Neural cell (in vitro differentiated cells): ENCODE measurements around the gene CLEC16A.

ENCODE experiments used
- EZH2 ChIP-seq: fragments of 200-600, 300-800 bp; shearing (Covaris generic), sonication (generic); IDR thresholded peaks from 2 replicates; pipeline ENCODE4 v1.6.1; 2014; ENCODE audit warnings: antibody characterized with exemption, low read length, borderline replicate concordance, mild to moderate bottlenecking; ENCODE audit not compliant: insufficient read depth, poor library complexity, severe bottlenecking
- TF ChIP-seq, protein P1 (sequence below): fragments of 450-650 bp; IDR thresholded peaks from 2 replicates; pipeline ENCODE4 v1.5.1; 2014; ENCODE audit warnings: antibody characterized with exemption, mild to moderate bottlenecking, moderate library complexity; ENCODE audit not compliant: poor library complexity, severe bottlenecking
- TF ChIP-seq, protein P2 (sequence below): IDR thresholded peaks from 2 replicates; pipeline ENCODE4 v1.6.1; 2012; ENCODE audit warnings: borderline replicate concordance

DNA sequence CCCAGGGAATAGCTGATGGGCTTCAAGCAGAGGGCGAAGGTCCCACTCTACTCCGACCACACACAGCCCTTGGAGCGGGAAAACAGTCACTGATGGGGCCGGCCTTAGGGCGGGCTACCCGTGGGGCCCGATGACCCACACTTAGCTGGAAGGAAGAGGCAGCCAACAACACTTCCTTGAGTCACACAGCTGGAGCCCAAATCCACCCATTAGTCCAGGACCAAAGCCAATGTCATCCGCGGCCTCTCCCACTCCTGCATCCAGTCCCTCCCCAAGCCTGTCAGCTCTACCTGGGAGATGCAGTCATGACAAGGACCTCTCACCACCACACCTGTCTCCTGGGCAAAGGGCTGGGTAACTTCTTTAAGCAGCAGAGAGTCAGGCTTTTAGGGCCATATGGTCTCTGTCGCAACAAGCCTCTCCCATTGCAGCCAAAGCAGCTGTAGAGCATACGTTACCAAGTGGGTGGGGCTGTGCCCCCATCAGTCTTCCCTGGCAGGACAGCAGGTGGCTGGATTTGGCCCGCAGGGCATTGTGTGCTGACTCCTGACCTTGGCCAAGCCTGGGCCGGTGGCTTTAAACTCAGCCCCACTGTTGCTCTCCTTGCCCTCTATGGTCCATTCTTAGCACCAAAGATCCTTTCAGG is 200.9 kb downstream of the CLEC16A start:
- TF ChIP-seq, protein P1, sequence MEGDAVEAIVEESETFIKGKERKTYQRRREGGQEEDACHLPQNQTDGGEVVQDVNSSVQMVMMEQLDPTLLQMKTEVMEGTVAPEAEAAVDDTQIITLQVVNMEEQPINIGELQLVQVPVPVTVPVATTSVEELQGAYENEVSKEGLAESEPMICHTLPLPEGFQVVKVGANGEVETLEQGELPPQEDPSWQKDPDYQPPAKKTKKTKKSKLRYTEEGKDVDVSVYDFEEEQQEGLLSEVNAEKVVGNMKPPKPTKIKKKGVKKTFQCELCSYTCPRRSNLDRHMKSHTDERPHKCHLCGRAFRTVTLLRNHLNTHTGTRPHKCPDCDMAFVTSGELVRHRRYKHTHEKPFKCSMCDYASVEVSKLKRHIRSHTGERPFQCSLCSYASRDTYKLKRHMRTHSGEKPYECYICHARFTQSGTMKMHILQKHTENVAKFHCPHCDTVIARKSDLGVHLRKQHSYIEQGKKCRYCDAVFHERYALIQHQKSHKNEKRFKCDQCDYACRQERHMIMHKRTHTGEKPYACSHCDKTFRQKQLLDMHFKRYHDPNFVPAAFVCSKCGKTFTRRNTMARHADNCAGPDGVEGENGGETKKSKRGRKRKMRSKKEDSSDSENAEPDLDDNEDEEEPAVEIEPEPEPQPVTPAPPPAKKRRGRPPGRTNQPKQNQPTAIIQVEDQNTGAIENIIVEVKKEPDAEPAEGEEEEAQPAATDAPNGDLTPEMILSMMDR, result no peak
- TF ChIP-seq, protein P2, sequence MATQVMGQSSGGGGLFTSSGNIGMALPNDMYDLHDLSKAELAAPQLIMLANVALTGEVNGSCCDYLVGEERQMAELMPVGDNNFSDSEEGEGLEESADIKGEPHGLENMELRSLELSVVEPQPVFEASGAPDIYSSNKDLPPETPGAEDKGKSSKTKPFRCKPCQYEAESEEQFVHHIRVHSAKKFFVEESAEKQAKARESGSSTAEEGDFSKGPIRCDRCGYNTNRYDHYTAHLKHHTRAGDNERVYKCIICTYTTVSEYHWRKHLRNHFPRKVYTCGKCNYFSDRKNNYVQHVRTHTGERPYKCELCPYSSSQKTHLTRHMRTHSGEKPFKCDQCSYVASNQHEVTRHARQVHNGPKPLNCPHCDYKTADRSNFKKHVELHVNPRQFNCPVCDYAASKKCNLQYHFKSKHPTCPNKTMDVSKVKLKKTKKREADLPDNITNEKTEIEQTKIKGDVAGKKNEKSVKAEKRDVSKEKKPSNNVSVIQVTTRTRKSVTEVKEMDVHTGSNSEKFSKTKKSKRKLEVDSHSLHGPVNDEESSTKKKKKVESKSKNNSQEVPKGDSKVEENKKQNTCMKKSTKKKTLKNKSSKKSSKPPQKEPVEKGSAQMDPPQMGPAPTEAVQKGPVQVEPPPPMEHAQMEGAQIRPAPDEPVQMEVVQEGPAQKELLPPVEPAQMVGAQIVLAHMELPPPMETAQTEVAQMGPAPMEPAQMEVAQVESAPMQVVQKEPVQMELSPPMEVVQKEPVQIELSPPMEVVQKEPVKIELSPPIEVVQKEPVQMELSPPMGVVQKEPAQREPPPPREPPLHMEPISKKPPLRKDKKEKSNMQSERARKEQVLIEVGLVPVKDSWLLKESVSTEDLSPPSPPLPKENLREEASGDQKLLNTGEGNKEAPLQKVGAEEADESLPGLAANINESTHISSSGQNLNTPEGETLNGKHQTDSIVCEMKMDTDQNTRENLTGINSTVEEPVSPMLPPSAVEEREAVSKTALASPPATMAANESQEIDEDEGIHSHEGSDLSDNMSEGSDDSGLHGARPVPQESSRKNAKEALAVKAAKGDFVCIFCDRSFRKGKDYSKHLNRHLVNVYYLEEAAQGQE, result no peak
- TF ChIP-seq EZH2, result no peak
